A549 (cell line): ENCODE data around the gene COMMD7.

Experiments
- EP300 ChIP-seq, 2 experiments: fragments of >200 bp; sonication (Bioruptor Twin); formaldehyde crosslinking; IDR thresholded peaks; 2 replicates in 1 of 2; 3 replicates in 1 of 2; pipeline ENCODE4 v1.6.1; 2016 to 2017
- GATA3 ChIP-seq: IDR thresholded peaks from 2 replicates; pipeline ENCODE4 v1.6.1; 2012; ENCODE audit warnings: borderline replicate concordance
- JUNB ChIP-seq: fragments of >200 bp; sonication (Bioruptor Twin); formaldehyde crosslinking; IDR thresholded peaks from 2 replicates; pipeline ENCODE4 v1.6.1; 2016
- KDM1A ChIP-seq: fragments of 200-600 bp; sonication (generic); IDR thresholded peaks from 2 replicates; pipeline ENCODE4 v1.6.1; 2016; ENCODE audit warnings: low read depth, mild to moderate bottlenecking
- POLR2A ChIP-seq: IDR thresholded peaks from 2 replicates; pipeline ENCODE4 v1.6.1; 2012; ENCODE audit warnings: mild to moderate bottlenecking, low read length
- POLR2AphosphoS2 ChIP-seq: conservative IDR thresholded peaks from 2 replicates; pipeline ENCODE4 v1.6.1; 2012; ENCODE audit warnings: low read length, improper control_type of control experiment, inconsistent platforms
- RCOR1 ChIP-seq: fragments of 150-350 bp; IDR thresholded peaks from 2 replicates; pipeline ENCODE4 v1.6.1; 2014; ENCODE audit warnings: antibody characterized with exemption, low read length, low read depth
- RNF2 ChIP-seq: fragments of 200-600 bp; sonication (generic); IDR thresholded peaks from 2 replicates; pipeline ENCODE4 v1.6.1; 2016; ENCODE audit warnings: low read depth, mild to moderate bottlenecking, antibody characterized with exemption, moderate library complexity, borderline replicate concordance
- TP53 ChIP-seq: fragments of 250-450 bp; sonication (Bioruptor Pico); IDR thresholded peaks from 2 replicates; pipeline ENCODE4 v1.5.0; 2021; ENCODE audit warnings: mild to moderate bottlenecking, moderate library complexity
- TF ChIP-seq, protein P1 (sequence below): fragments of >200 bp; sonication (Bioruptor Twin); formaldehyde crosslinking; IDR thresholded peaks from 3 replicates; pipeline ENCODE4 v1.5.1; 2016
- TF ChIP-seq, protein P2 (sequence below): fragments of 150-350 bp; IDR thresholded peaks from 2 replicates; pipeline ENCODE4 v1.6.1; 2014; ENCODE audit warnings: low read depth, mild to moderate bottlenecking, low read length

DNA sequence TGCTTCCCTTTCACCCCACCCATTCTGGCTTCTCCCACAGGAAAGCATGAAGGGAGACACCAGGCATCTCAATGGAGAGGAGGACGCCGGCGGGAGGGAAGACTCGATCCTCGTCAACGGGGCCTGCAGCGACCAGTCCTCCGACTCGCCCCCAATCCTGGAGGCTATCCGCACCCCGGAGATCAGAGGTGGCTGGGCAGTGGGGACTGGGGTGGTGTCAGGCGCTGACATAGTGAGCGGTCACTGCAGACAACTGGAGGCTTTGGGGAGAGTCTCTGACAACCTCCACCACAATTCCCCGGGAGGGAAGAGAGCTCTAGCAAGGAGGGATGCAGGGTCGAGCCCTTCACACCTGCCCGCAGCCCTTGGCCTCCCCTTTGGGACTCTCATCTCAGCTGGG lies 37.0 kb upstream of the COMMD7 start:
- TF ChIP-seq, protein P1, sequence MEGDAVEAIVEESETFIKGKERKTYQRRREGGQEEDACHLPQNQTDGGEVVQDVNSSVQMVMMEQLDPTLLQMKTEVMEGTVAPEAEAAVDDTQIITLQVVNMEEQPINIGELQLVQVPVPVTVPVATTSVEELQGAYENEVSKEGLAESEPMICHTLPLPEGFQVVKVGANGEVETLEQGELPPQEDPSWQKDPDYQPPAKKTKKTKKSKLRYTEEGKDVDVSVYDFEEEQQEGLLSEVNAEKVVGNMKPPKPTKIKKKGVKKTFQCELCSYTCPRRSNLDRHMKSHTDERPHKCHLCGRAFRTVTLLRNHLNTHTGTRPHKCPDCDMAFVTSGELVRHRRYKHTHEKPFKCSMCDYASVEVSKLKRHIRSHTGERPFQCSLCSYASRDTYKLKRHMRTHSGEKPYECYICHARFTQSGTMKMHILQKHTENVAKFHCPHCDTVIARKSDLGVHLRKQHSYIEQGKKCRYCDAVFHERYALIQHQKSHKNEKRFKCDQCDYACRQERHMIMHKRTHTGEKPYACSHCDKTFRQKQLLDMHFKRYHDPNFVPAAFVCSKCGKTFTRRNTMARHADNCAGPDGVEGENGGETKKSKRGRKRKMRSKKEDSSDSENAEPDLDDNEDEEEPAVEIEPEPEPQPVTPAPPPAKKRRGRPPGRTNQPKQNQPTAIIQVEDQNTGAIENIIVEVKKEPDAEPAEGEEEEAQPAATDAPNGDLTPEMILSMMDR: no peak
- TF ChIP-seq TP53 (CRISPR knock-in tag): no peak
- TF ChIP-seq, protein P2, sequence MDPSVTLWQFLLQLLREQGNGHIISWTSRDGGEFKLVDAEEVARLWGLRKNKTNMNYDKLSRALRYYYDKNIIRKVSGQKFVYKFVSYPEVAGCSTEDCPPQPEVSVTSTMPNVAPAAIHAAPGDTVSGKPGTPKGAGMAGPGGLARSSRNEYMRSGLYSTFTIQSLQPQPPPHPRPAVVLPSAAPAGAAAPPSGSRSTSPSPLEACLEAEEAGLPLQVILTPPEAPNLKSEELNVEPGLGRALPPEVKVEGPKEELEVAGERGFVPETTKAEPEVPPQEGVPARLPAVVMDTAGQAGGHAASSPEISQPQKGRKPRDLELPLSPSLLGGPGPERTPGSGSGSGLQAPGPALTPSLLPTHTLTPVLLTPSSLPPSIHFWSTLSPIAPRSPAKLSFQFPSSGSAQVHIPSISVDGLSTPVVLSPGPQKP: no peak
- TF ChIP-seq KDM1A: no peak
- no peak for TF ChIP-seq GATA3
- TF ChIP-seq POLR2A: no peak
- TF ChIP-seq POLR2AphosphoS2: no peak
- TF ChIP-seq RCOR1: no peak
- TF ChIP-seq JUNB: no peak
- TF ChIP-seq RNF2: no peak
- no peak for TF ChIP-seq EP300 (IDR thresholded peaks at IDR 0.05)
